SKM-1 (cell line): Measurements from ENCODE around the gene LRRC8B.
"Not testable (repeated sequence)": the region's sequence is repeated elsewhere in the genome, so short reads cannot be mapped to it uniquely, and the experiment has no call there.

Experiments
- DNase-seq: peaks from one replicate; lab custom pipeline; 2025; ENCODE audit not compliant: unreplicated experiment; lab: John Stamatoyannopoulos, UW

LRRC8B gene

DNA sequence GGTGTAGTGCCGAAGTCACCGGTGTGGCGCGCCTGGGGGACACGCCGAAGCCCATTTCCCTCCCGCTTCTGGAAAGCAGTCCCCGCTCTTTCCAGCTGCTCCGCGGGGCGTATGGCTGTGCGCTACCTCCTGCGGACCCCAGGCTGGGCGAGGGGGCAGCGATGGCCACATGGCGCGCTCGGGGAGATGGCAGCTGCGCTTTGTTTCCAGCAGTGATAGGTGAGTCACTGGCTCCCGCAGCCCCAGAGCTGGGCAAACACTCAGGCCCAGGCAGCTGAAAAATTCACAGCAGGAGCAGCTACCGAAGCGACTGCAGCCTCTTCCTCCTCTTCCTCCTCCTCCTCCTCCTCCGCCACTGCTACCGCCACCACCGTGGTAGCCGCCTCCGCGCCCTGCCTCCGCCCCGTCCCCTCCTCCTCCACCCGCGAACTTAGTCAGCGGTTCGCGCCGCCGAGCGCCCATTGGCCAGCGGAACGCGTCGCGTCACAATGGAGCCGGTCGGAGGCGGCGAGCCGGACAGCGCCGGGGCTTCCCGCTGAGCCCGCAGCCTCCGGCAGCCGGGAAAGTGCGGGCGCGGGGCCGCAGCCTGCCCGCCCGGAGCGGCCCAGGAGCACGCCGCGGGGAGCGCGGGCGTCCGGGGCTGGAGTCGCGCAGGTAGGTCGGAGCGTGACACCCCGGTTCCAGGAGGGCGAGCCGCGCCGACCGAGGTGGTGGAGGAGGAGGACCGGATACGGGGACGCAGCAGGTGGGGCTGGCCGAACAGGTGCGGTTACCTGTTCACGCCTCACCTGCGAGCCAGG lies at the start of gene LRRC8B:
TSS of gene LRRC8B (plus strand) at position 461 of the 800 bp plus-strand sequence. CDS start 57,822 bp downstream, outside the sequence.
- DNase-seq, result peak; percentile 64

DNA sequence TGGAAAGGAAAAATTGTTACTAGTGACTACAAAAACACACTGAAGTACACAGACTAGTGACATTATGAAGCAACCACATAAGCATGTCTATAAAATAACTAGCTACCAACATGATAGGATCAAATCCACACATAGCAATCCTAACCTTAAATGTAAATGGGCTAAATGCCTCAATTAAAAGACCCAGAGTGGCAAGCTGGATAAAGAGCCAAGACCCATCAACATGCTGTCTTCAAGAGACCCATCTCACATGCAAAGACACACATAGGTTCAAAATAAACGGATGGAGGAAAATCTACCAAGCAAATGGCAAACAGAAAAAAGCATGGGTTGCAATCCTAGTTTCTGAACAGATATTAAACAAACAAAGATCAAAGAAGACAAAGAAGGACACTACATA lies 49.4 kb upstream of the LRRC8B start:
- DNase-seq, result no peak

DNA sequence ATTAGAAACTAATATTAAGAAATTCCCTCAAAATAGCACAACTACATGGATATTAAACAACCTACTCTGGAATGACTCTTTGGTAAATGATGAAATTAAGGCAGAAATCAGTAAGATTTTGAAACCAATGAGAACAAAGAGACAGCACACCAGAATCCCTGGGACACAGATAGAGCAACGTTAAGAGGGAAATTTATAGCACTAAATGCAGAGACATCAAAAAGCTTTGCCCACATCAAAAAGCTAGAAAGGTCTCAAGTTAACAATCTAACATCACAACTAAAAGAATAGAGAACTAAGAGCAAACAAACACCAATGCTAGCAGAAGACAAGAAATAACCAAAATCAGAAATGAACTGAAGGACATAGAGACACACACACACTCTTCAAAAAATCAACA lies 48.6 kb upstream of the LRRC8B start:
- DNase-seq, result no peak

DNA sequence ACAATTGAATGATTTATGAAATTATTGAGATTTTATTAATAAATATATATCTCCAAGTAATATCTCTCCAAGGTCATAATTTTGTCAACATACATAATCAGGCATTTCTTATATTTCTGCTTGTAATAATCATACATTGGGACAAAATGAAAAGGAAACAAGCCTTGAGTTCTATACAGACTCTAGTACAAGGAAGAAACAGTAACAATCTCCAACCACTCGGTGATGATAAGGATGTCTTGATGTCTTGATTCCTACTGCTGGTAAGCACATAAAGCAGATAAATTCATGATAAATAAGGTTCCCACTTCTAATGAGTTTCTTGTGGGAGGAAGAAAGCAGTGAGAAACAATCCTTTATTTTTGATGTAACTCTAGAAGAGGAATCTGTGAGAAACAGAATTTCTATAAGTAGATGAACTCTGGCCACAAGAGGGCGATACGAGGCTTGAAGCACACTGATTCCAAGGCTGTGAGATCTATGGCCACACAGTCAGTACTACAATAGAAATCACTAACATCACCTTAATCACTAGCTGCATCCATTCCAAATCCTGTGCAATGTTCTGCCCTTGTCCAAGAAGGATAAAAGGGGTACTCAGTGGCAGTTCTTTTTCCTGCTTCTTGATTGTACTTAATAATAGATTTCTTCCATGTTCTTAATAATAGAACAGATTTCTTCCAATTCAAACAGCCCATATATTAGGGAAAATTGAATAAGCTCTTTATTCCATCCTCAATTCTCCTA lies 41.4 kb upstream of the LRRC8B start:
- DNase-seq, result peak; percentile 74

DNA sequence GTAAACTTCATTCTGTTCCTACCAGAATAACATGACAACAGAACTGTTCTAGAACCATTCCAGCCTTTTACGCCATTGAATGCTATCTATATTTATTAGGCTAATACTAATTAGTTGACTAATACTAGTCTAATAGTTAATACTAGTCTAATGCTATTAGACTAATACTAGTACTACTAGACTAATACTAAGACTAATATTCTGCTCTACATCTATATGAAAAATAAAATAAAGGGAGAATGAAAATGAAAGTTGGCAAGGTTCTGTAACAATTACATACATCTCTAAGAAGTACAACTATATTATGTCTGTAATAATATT lies 40.9 kb upstream of the LRRC8B start:
- no peak for DNase-seq

DNA sequence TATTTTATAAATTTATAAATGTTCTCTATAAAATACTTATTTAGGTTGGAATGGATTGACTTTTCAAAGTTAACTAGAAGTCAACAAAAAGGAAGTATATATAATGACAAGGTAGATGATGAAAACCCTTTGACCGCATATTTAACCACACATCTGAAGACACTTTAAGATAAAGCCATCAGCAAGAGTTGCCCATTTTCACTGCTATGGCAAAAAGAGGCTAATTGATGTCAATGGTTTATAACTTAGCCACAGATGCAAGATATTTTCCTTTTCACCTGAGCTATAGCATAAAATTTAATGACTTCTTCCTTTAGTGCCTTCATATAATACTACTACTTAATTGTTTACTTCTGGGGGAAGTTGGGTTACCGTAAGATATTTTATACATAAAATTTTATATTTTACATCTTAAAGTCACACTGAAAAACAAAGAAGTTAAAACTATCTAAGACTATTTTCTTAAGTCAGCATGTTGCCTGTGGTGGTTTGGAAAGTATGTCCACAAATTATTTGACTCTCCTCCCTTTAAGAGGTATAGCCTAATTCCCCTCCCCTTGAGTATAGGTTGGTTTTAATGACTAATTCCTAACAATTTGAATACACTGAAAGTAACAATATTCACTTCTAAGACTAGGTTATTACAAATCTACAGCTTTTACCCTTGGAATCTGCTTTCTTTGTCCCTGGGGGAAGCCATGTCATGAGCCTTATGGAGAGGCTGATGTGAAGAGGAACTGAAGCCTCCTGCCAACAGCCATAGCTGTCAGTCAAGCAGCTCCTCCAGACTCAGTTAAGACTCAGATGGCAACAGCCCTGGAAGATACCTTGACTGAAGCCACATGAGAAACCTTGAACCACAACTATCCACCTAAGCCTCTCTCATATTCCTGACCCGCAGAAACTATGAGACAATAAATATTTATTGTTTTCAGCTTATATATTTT lies 40.3 kb upstream of the LRRC8B start:
- peak; percentile 73 for DNase-seq

DNA sequence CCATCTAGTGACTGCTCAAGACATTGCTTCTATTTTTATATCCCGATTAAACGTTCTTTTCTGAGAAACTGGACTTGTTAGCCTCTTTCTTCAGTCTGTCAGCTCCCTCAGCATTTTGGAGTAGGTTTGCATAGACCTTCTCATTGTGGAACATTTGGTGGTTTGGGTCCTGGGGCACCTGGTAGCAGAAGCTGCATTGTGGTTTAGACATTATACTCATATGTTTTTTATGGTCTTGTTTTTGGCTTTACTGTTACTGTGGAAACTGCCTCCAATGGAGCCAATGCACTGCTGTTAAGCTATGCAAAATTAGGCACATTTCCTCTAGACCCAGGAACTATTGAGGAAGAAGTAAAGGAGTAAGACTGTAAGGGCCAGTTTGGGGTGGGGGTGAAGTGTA lies 36.7 kb upstream of the LRRC8B start:
- DNase-seq, result no peak

DNA sequence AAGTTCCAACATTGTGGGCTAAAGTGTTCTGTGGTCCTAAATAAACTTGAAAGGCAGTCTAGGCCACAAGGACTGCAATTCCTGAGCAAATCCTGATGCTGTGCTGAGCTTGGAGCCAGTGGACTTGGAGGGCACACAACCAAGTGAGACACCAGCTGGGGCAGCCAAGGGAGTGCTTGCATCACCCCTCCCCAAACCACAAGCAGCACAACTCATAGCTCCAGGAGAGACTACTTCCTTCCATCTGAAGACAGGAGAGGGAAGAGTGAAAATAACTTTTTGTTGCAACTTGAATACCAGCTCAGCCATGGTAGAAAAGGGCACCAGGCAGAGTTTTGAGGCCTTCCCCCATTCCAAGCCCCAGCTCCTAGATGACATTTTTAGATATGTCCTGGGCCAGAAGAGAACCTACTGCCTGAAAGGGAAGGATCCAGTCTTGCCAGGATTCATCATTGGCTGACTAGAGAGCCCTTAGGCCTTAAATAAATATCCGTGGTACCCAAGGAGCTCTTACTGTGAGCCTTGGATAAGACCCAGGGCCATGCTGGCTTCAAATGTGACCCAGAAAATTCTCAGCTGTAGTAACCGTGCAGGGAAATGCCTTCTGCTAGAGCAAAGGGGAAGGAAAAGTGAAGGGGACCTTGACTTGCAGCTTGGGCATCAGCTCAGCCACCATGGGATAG lies 35.4 kb upstream of the LRRC8B start:
- peak; percentile 60 for DNase-seq

DNA sequence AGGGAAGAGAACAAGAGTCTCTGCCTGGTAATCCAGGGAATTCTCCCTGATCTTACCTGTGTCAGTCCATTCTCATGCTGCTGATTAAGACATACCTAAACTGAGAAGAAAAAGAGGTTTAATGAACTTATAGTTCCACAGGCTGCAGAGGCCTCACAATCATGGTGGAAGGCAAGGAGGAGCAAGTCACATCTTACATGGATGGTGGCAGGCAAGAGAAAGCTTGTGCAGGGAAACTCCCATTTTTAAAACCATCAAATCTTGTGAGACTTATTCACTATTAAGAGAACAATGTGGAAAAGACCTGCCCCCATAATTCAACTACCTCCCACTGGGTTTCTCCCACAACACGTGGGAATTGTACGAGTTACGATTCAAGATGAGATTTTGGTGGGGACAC lies 34.2 kb upstream of the LRRC8B start:
- no peak for DNase-seq

DNA sequence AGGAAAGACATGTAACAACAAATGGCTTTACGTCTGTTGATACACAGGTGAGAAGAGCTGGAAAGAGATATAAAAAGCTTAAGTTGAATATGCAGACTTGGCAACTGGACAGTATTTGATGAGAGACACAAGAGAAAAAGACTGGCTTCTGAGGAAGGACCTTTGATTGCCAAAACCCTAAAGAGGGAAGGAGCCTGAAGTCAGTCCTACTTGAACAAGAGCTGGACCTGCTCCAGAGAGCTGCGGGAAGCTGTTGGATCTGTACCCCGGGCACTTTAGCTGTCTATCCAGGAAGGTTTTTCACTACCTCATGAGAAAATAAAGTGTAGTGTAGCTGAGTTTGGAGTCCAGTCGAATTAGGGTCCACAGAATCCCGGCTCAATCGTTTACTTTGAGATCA lies 25.3 kb upstream of the LRRC8B start:
- DNase-seq, result no peak

DNA sequence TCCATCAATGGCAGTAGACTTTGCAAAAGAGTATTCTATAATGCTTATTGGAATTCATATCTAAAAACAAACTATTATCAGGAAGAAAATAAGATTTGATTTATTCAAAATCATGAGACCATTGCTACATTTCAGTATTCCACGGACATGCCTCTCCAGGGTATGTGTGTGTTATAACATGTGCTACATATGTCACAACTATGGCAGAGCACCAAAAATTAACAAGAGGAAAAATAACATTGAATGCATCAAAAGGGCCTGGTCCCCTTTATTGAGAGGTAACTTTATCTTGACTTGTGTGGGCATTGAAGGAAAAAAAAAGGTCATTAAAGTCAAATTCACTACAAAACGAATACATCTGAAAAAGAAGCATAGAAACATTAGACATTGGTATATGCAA lies 22.6 kb upstream of the LRRC8B start:
- no peak for DNase-seq

DNA sequence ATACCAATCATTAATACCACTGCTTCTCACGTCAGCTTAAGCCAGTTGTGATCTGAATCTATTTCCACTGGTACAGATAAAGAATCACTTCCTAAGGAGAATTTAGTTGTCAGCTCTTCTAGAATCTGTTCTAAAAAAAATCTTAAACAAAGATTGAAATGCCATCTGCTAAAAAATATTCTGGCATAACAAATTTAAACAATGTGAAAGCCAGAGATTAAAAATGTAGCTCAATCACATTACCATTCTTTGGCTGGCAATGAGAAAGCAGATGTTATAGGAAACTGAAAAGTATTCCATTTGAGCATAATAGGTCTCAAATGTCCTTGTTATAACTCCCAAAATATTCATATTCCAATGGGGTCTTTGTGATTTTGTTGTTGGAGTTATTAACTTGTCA lies 21.7 kb upstream of the LRRC8B start:
- DNase-seq, result no peak

DNA sequence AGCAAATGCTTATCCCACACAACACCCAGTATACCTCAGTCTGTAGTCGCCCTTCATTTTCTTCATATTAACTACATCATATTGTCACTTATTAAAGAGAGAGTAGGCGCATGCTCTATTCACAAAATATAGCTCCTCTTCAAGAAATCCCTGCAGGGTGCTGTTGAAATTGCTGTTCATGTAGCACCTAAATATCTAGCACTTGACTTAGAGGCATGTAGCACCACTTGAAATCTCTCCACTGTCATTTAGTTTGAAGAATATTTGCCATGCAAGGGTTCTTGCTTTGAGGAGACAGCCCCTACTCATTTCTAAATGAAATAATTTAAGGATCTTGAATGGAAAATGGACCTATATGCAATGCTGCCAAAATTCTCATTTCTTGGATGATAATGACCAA lies 20.9 kb upstream of the LRRC8B start:
- no peak for DNase-seq

DNA sequence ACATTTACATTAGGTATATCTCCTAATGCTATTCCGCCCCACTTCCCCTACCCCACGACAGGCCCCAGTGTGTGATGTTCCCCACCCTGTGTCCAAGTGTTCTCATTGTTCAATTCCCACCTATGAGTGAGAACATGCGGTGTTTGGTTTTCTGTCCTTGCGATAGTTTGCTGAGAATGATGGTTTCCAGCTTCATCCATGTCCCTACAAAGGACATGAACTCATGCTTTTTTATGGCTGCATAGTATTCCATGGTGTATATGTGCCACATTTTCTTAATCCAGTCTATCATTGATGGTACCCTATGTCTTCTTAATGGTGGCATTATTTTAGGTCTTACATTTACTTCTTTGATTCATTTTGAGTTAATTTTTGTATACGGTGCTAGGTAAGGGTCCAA lies 14.6 kb upstream of the LRRC8B start:
- DNase-seq, result not testable (repeated sequence)

DNA sequence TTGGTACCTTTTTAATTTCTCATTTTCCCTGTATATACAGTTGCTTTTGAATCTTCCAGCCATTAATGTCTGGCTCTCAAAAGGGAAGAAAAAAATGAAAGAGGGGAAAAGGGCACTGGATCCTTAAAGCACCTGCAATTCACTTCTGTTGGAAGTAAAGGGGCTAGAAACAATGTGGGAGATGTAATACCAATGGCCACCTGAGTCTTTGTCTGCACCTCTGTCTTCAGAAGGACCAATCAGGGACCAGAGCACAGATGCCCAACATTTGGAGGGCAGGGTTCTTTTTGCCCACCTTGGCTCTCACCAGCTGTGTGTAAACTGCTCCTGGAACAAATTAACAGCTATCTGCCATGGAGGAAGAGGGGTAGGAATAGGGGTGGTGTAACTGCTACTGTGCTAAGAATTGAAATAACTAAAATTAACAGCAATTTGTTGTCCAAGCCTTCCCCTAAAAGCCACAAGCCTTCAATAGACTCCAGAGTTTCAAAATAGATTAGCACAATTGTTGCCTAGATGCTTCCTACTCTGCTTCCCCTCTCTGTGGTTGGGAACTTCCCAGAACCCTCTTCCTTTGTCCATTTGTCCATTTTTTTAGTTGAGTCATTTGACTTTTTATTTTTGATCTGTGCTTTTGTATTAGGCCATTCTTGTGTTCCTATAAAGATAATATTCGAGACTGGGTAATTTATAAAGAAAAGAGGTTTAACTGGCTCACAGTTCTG lies 11.5 kb upstream of the LRRC8B start:
- no peak for DNase-seq

DNA sequence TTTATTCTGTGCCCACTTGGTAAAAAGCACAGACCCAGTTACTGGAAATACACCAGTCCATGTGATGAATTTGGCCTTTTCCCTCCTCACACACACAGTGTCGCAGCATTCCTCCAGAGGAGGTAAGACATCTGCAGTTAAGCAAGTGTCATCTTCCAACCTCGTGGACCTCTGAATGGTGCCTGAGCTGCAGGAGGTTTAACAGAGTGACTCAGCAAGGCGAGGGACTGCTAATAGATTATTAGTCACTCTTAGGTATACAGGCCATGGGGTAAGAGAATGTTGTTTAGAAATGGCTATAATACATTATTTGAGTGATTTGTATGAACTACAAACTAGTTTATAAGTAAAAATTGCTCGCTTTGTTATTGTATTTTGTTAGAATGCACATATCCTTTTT lies 8.6 kb upstream of the LRRC8B start:
- DNase-seq, result no peak

DNA sequence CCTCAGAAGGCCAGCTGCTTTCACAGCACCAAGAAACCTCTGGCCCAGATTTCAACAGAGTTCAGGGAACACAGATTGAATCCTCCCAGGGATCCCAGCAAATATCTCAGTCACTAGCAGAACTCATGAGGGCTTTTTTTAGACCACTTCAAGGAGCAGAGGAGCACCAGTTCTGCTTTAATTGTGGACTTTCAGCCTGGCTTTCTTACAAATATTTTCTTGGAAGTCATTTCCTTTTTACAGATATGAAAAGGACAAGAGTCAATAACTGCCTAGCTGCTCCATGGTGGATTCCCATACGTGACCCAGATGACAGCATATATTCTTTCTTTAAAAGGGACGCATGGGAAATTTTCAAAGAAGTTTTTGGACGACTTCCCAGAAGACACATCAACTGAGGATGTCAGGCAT lies 6.4 kb upstream of the LRRC8B start:
- no peak for DNase-seq

DNA sequence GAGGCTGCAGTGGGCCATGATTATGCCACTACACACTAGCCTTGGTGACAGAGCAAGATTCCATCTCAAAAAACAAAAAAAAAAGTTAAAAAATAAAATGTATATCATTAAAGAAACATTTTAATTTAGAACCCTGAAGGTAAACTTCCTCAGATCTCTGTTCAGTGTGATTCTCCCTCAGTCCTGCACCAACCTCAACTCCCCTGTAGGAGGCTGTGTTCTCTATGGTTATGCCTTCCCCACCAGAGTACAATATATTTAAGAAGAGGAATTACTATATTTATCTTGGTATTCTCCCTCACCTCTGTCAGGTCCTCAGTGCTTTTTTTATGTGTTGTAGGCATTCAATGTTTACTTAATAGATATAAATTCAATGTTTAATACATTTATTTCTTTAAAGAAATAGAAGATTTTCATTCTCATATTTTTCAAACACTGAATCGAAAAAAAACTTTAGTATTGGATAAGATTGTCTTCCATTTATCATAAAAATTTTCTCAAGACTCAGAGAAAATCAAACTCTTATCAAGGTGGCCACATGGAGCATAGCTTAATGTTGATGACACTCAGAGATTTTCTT lies 4.8 kb upstream of the LRRC8B start:
- DNase-seq, result peak; percentile 62

DNA sequence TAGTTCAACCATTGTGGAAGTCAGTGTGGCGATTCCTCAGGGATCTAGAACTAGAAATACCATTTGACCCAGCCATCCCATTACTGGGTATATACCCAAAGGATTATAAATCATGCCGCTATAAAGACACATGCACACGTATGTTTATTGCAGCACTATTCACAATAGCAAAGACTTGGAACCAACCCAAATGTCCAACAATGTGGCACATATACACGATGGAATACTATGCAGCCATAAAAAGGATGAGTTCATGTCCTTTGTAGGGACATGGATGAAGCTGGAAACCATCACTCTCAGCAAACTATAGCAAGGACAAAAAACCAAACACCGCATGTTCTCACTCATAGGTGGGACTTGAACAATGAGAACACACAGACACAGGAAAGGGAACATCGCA lies 2.7 kb upstream of the LRRC8B start:
- not testable (repeated sequence) for DNase-seq
